ENCODE results near the gene PSMB5.

Gene PSMB5

GRCh38 chr14:23034498-23035302, at the start of gene PSMB5:
PSMB5 (minus strand) TSS chr14:23034900; CDS start chr14:23034881, 19 bp downstream.
- no peak for DNase-seq

GRCh38 chr14:23080474-23080873, 45.8 kb upstream of the PSMB5 start:
- DNase-seq = no peak

- DNase-seq = no peak
Measured at GRCh38 chr14:23079716-23080115, 45.0 kb upstream of the PSMB5 start.

GRCh38 chr14:23078692-23079116, 44.0 kb upstream of the PSMB5 start:
- no peak for DNase-seq

GRCh38 chr14:23077962-23078361, 43.3 kb upstream of the PSMB5 start:
- DNase-seq = no peak

- no peak for DNase-seq
Measured at GRCh38 chr14:23076785-23077408, 42.2 kb upstream of the PSMB5 start.

GRCh38 chr14:23074906-23075305, 40.2 kb upstream of the PSMB5 start:
- DNase-seq = no peak

GRCh38 chr14:23071921-23072539, 37.3 kb upstream of the PSMB5 start:
- no peak for DNase-seq

- no peak for DNase-seq
Measured at GRCh38 chr14:23071244-23071920, 36.7 kb upstream of the PSMB5 start.

- DNase-seq = no peak
Measured at GRCh38 chr14:23070262-23071129, 35.8 kb upstream of the PSMB5 start.

GRCh38 chr14:23069413-23069806, 34.7 kb upstream of the PSMB5 start:
- DNase-seq = no peak

- no peak for DNase-seq
Measured at GRCh38 chr14:23068789-23069412, 34.2 kb upstream of the PSMB5 start.

- no peak for DNase-seq
Measured at GRCh38 chr14:23067847-23068788, 33.4 kb upstream of the PSMB5 start.

GRCh38 chr14:23066855-23067744, 32.4 kb upstream of the PSMB5 start:
- DNase-seq = no peak

- no peak for DNase-seq
Measured at GRCh38 chr14:23066368-23066767, 31.7 kb upstream of the PSMB5 start.

- DNase-seq = no peak
Measured at GRCh38 chr14:23063601-23064000, 28.9 kb upstream of the PSMB5 start.

GRCh38 chr14:23062002-23062401, 27.3 kb upstream of the PSMB5 start:
- DNase-seq = no peak

- no peak for DNase-seq
Measured at GRCh38 chr14:23060536-23061260, 26.0 kb upstream of the PSMB5 start.

Measured in NCI-H2171 (cell line).